Heart left ventricle (tissue), 13 donors: ENCODE measurements around the gene GALR3.

Experiments
- CTCF ChIP-seq, 12 donors: fragments of 200-600 bp; sonication (generic) in 4 of 12; IDR thresholded peaks; one replicate each; pipeline versions ENCODE4 v1.5.0 to v1.8.0; 2018 to 2022; ENCODE audit warnings: antibody characterized with exemption in 12 of 12, mild to moderate bottlenecking in 5 of 12
- POLR2A ChIP-seq, 2 donors: fragments of 450-650 bp; IDR thresholded peaks; one replicate each; pipeline ENCODE4 v1.6.1; 2017; ENCODE audit warnings: antibody characterized with exemption in 2 of 2, mild to moderate bottlenecking in 2 of 2, moderate library complexity in 2 of 2
- donor health status: ischemic (EF 13 %, LVEDD 7.1; RV severe dilation, severe dysfunction).
- donor health status: DM: no; HTN: yes; CAD: no.
- donor health status: DM: no; HTN: no; CAD: no.
- donor health status: ischemic (EF 25% LVEDD 6.9; RV normal size, moderate dysfunction).
- donor health status: ischemic (EF 25% LVEDD 5.7; RV mildly dilated, moderate dysfunction).
- donor health status: ischemic (EF 35%, LVEDD 5.7; RV mildly dilated, moderate dysfunction).
- donor health status: nonischemic (EF 11% LVEDD 7.7; RV severe dilation, severe dysfunction).
- donor health status: DM: yes; HTN: yes; CAD: no.
- donor health status: PGD.
- donor health status: ischemic (EF 29% LVEDD 5.4; RV normal size, mild dysfunction).
- donor health status: nonischemic (EF 23%, LVEDD 6.1; RV moderate dilation, normal function).

- TF ChIP-seq POLR2A (IDR thresholded peaks at IDR 0.05) (no peak), CTCF (IDR thresholded peaks at IDR 0.05) (no peak)
Measured at GRCh38 chr22:37809672-37810333, 13.4 kb upstream of the GALR3 start.
